ENCODE measurements around the gene NXPE1. TPM values are rescaled to one million over a fixed set of nuclear protein-coding genes. Genes with fewer than 3 reads are reported as not detected.

NXPE1 gene
- total and polyA plus RNA-seq, 12 donors, result 0.03 TPM; not detected in 11

DNA sequence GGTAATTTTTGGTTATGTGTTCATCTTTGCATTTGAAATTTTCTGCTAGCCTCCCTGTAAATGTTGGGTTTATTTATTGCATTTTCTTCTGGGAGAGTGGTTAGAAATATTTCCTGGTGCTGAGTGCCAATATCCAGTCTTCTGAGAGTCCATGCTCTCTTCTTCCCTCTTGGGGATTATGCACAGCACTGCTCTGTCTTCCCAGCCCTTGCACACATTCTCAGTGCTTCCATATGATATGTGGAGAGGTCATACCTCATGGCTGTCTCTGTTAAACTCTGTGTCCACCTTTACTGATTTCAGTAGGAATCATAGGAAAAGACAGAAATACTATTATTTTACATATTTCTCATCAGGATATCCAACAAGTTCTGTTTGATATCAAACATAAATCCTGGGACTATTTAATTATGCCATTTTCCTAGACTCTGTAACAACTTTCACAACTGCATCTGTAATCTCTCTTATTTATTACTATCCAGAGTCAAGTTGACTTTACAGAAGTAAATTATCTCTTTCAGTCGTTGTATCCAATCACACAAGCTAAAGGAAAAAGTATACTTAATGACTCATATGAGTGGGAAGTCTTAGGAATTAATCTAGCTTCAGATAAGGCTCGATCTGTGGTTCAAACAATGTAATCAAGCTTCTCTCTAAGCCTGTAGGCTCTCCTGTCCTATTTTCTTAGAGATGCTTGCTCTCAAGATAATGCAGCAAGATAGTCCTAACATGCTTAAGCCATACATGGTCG, 2.7 kb upstream of the NXPE1 start:
- Histone ChIP-seq H3K36me3 (no peaks in the 10 kb centered on the region), H3K4me1 (no peaks in the 10 kb centered on the region), H3K9me3 (peaks cover 0 to 4% (median 0%) of the 10 kb centered on the region in 11 donors), H3K27ac (no peak overlapping the region), H3K27me3 (no peaks in the 10 kb centered on the region), H3K4me3 (no peak overlapping the region)
- ATAC-seq (no peak), DNase-seq (no peak)
- TF ChIP-seq CTCF (IDR thresholded peaks at IDR 0.05), result no peak
- intact Hi-C loops (cut with DNase I), result no loop called here
- WGBS, 2 donors, result 36 to 37% methylated on average over 3 of the region's 3 CpGs

- intact Hi-C loops (cut with DNase I), result no loop called here
- no peak for DNase-seq
- WGBS, 2 donors, result 49 to 60% methylated on average over 1 of the region's 1 CpG
- Histone ChIP-seq H3K27ac (no peak overlapping the region), H3K9me3 (no peaks in the 10 kb centered on the region), H3K36me3 (no peaks in the 10 kb centered on the region), H3K4me3 (no peak overlapping the region), H3K27me3 (no peaks in the 10 kb centered on the region), H3K4me1 (no peaks in the 10 kb centered on the region)
- no peak for TF ChIP-seq CTCF (IDR thresholded peaks at IDR 0.05)
- no peak for ATAC-seq
Measured at GRCh38 chr11:114556135-114556534, 3.5 kb downstream of the NXPE1 start.

GRCh38 chr11:114553642-114554041, 6.0 kb downstream of the NXPE1 start:
- intact Hi-C loops (cut with DNase I), result no loop called here
- Histone ChIP-seq H3K4me1 (no peaks in the 10 kb centered on the region), H3K27me3 (no peaks in the 10 kb centered on the region), H3K27ac (no peak overlapping the region), H3K4me3 (no peak overlapping the region), H3K36me3 (no peaks in the 10 kb centered on the region), H3K9me3 (no peaks in the 10 kb centered on the region)
- no peak for ATAC-seq
- no peak for DNase-seq
- TF ChIP-seq CTCF (IDR thresholded peaks at IDR 0.05), result no peak
- WGBS, 2 donors, result 84 to 86% methylated on average over 2 of the region's 2 CpGs

DNA sequence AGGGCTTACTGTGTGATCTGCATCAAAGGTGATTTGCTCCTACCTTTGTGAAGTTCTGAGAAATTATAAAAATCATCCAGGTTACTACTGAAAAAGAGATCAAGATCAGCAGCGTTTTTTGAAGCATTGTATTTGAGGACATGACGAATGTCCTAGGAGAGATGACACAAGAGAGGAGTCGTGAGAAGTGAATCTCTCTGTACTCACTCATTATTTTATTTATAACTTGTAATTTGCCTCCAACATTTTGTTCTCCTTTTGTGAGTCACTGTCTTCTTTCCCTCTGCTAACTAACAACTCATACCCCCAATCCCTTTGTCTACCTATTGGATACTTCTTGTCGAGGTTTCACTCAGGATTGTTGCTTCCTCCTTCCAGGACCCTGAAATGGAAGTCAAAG, 8.6 kb downstream of the NXPE1 start:
- Histone ChIP-seq H3K27me3 (no peaks in the 10 kb centered on the region), H3K4me1 (no peaks in the 10 kb centered on the region), H3K36me3 (no peaks in the 10 kb centered on the region), H3K27ac (no peak overlapping the region), H3K9me3 (no peaks in the 10 kb centered on the region), H3K4me3 (no peak overlapping the region)
- TF ChIP-seq CTCF (IDR thresholded peaks at IDR 0.05), result no peak
- no peak for ATAC-seq
- DNase-seq, result no peak
- WGBS, 2 donors, result 87 to 92% methylated on average over 4 of the region's 4 CpGs
- intact Hi-C loops (cut with DNase I), result no loop called here

Measured in heart right ventricle (tissue), 16 donors.